Measurements from ENCODE around the gene CITED2. TPM values are rescaled to one million over a fixed set of nuclear protein-coding genes. Genes with fewer than 3 reads are reported as not detected.
"Not testable (repeated sequence)": the region's sequence is repeated elsewhere in the genome, so short reads cannot be mapped to it uniquely, and the experiment has no call there.

CITED2 gene
- polyA plus RNA-seq, 4 donors, result 138 to 206 (median 181) TPM

- DNase-seq (ENCODE audit: low read depth in 4 of 4, low spot score in 2 of 4), result no peak
Measured at GRCh38 chr6:139367810-139368351, 6.6 kb downstream of the CITED2 start.

DNA sequence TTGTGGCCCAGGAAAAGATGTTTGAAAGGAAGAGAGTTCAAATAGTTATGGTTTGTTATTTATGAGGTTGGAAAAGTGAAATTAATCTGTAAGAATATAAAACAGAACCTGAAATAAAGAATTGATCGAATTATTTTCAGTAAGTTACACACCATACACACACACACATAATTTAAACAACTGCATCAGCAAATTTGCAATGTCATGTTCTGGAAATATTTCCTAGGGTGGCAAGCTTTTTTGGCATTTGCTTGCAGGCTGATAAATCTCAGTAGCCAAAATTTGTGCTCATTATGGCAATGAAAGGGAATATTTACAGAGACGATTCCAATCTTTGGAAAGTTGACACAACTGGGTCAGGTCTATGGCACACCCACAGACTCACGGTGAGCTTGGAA lies 9.5 kb downstream of the CITED2 start:
- DNase-seq (ENCODE audit: low read depth in 4 of 4, low spot score in 2 of 4), result no peak

DNA sequence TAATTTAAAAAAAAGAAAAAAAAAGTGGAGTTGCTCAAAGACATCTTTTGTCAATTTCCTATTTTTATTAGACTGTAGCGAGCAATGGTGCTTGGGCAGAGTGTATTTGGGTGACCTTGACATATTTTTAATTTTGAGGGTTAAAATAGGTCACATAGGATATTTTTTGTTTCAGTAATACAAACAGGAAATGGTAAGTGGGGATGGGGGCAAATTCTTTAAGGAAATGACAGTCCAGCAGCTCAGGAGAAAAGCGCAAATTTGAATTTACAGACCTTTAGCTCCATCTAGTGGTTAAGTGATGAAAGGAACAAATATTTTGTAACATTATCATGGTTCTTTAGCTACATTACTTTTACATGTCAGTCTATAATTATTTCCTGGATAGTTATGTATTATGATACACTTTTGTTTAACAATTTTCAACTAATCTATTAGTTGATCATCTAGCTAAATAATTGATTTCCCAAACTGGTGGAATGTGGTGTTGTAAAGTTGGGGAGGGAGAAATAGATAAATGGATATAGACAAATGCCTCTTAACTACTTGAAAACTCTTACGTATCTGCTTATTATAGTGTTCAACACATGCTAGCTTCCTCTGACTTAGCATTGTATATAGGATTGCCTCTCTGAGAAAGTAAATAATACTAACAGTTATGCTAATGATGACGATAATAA lies 10.0 kb downstream of the CITED2 start:
- no peak for DNase-seq (ENCODE audit: low read depth in 4 of 4, low spot score in 2 of 4)

DNA sequence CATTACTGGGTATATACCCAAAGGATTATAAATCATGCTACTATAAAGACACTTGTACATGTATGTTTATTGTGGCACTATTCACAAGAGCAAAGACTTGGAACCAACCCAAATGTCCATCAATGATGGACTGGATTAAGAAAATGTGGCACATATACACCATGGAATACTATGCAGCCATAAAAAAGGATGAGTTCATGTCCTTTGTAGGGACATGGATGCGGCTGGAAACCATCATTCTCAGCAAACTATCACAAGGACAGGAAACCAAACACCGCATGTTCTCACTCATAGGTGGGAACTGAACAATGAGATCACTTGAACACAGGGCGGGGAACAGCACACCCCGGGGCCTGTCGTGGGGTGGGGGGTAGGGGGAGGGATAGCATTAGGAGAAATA lies 10.7 kb downstream of the CITED2 start:
- not testable (repeated sequence) for DNase-seq (ENCODE audit: low read depth in 4 of 4, low spot score in 2 of 4)

DNA sequence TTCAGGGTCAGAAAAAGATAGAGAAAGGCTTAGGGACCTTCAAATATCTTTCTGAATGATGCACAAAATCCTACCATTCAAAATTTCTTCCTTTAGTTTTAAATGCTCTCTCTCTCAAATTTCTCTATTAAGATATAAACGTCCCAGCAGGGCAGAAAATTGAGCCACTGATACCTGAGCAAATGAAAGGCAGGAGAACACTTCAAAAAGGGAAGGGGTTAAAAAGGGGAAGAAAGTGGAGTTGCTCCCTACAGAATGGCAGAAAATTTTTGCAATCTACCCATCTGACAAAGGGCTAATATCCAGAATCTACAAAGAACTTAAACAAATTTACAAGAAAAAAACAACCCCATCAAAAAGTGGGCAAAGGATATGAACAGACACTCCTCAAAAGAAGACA lies 11.3 kb downstream of the CITED2 start:
- not testable (repeated sequence) for DNase-seq (ENCODE audit: low read depth in 4 of 4, low spot score in 2 of 4)

- DNase-seq (ENCODE audit: low read depth in 4 of 4, low spot score in 2 of 4), result no peak
Measured at GRCh38 chr6:139361211-139361610, 13.2 kb downstream of the CITED2 start.

DNA sequence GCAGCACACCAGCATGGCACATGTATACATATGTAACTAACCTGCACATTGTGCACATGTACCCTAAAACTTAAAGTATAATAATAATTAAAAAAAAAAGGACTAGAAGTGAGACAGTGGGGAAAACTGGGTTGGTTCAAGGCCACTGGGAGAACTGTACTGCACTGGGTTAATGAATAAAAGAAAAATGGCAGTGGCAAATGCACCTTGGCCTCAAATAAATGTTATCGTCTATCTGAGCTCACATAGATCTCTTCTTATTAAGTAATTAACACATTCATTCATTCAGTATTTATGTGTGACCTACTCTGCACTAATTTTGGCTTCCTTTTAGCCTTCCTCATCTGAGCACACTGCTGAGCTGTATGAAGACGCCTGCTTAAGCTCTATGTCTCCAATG lies 17.5 kb downstream of the CITED2 start:
- no peak for DNase-seq (ENCODE audit: low read depth in 4 of 4, low spot score in 2 of 4)

- DNase-seq (ENCODE audit: low read depth in 4 of 4, low spot score in 2 of 4), result no peak
Measured at GRCh38 chr6:139355777-139356445, 18.5 kb downstream of the CITED2 start.

- DNase-seq (ENCODE audit: low read depth in 4 of 4, low spot score in 2 of 4), result no peak
Measured at GRCh38 chr6:139355172-139355571, 19.3 kb downstream of the CITED2 start.

- no peak for DNase-seq (ENCODE audit: low read depth in 4 of 4, low spot score in 2 of 4)
Measured at GRCh38 chr6:139354189-139354588, 20.3 kb downstream of the CITED2 start.

GRCh38 chr6:139349464-139350020 lies 24.9 kb downstream of the CITED2 start:
- no peak for DNase-seq (ENCODE audit: low read depth in 4 of 4, low spot score in 2 of 4)

DNA sequence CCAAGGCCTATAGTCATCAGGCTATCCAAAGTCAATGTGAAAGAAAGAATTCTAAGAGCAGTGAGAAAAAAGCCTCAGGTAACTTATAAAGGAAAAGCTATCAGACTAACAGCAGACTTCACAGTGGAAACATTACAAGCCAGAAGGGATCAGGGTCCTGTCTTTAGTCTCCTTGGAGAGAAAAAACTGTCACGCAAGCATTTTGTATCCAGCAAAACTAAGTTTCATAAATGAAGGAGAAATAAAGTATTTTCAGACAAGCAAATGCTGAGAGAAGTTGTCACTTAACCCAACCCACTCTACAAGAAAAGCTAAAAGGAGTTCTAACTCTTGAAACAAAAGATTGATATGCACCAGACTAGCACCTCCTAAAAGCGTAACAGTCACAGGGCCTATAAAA lies 28.1 kb downstream of the CITED2 start:
- DNase-seq (ENCODE audit: low read depth in 4 of 4, low spot score in 2 of 4), result no peak

DNA sequence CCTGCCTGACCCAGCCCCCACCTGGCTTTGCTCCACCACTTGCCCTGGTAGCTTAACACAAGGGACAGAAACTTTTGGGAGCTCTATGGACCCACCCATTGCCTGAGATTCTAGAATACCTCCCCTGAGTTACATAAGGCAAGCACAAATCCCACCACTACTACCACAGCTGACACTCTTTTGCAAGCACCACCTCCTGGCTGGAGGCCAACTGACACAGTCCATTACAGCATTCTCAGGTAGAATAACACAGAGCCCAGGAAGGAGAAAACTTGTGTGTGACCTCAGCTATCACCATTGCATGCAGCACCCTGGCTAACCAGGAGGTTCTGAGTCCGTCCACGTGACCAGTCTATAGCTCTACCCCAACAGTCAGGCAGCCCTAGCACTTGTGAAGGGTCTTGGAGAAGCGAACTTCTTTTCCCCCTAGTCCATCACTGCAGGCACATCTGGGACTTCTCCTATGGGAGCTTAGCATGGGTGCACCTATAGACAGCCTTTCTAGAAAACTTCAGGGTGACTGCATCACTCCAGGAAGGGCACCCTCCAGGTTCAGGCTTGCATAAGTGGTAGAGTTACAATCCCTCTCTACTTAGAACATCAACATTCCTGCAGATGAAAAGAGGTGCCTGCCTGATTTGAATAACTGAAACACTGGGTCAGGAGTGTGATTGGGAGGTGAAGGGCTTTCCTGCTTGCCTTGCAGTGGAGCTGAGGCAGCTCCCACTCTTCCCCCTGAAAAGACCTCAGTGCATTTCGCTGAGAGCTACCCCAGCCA lies 30.1 kb downstream of the CITED2 start:
- DNase-seq (ENCODE audit: low read depth in 4 of 4, low spot score in 2 of 4), result no peak

DNA sequence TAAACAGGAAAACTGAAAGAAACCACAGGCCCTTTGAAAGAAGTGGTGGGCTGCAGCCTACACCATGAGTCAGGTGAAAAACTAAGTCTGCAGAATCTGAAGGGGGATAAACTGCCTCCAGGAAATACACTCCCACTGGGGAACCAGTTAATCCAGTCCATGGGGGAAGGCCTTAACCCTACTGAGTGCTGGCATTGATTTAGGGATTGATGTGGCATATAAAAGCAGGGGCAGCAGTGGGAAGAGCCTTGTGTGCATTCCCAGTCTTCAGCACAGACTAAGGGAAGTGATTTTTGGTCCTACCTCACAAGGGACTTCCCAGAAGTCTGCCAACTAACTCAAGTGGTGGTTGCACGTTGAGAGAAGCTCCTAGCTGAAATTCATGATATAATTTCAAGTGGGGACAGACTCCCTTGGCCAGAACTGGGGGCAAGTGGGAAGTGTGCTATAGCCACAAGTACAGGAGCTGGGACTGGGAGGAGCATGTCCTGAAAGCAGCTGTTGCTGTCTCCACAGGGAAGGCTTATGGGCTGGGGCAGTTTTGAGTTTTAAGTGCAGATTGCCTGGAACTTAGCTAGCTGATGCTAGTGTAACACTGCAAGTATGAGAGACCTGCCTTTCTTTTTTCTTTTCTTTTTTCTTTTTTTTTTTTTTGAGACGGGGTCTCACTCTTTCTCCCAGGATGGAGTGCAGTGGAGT lies 31.2 kb downstream of the CITED2 start:
- DNase-seq (ENCODE audit: low read depth in 4 of 4, low spot score in 2 of 4), result no peak

DNA sequence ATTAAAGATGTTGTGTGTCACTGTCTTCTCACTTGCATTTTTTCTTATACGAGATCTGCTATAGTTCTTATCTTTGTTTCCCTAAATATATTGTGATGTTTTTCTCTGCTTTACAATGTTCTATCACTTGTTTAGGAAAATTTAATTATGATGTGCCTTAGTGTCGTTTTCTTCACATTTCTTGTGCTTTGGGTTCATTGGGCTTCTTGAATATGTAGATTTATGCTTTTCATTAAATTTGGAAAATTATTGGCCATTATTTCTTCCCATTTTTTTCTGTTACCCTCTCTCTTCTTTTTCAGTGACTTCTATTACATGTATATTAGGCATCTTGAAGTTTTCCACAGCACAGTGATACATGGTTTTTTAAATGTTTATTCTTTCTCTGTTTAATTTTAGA lies 33.4 kb downstream of the CITED2 start:
- no peak for DNase-seq (ENCODE audit: low read depth in 4 of 4, low spot score in 2 of 4)

- no peak for DNase-seq (ENCODE audit: low read depth in 4 of 4, low spot score in 2 of 4)
Measured at GRCh38 chr6:139338795-139339194, 35.7 kb downstream of the CITED2 start.

DNA sequence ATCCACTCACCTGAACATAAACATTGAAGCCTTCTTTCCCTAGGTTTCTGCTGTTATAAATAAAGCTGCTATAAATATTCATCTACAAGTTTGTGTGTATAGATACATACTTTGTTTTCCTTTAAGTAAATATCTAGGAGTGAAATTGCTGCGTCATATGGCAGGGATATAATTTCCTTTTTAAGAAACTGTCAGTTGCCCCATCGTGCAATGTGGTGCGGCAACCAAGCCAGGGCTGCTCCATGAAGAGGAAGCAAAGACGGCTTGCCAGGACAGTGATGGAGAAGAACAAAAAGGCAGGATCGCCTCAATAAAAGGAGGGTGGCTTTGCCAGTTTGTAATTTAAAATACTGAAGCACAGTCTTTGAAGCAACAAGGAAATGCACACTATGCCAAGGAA lies 36.6 kb downstream of the CITED2 start:
- no peak for DNase-seq (ENCODE audit: low read depth in 4 of 4, low spot score in 2 of 4)

- DNase-seq (ENCODE audit: low read depth in 4 of 4, low spot score in 2 of 4), result no peak
Measured at GRCh38 chr6:139337001-139337400, 37.4 kb downstream of the CITED2 start.

- no peak for DNase-seq (ENCODE audit: low read depth in 4 of 4, low spot score in 2 of 4)
Measured at GRCh38 chr6:139336488-139336887, 38.0 kb downstream of the CITED2 start.

DNA sequence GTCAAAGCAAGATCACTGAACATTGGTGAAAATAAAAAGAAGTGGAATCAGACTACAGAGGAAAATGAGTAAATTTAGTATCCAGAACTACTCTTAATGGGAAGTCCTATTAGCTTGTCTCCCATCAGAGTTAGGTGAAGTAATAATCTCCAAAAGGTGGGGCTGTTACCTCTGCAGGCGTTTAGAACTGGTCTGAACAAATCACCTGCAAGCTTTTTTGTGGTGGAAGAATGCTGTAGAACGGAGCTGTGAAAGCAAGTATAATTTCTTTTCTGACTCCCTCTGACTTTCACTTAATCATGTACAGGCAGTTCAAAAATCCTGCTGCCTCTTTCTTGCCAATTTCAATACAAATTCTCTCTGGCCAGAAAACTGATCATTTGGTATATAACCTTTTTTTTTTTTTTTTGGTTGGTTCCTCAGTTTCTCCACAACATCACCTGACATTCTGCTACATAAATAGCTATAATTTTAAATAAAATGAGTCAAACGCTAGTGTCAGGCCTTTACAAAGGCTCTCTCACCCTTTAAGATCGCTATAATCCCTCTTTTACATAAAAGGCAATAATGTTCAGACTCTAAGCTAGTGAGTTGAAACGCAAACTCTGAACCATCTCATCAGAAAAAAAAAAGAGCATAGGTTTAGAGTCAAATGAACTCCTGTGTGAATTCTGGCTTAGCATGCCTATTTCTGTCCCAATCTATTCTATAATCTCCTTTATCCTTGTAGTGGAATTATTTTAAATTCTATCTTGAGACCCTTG lies 38.8 kb downstream of the CITED2 start:
- DNase-seq (ENCODE audit: low read depth in 4 of 4, low spot score in 2 of 4), result no peak

Data from left renal cortex interstitium (tissue), 4 donors.